T-cell (primary cell): ENCODE data around the gene AMPD3. TPM values are rescaled to one million over a fixed set of nuclear protein-coding genes. Genes with fewer than 3 reads are reported as not detected.

Source experiments
- ATAC-seq, 4 experiments: fragments of 200-7000 bp in 3 of 4; fragments of 150-1000 bp in 1 of 4; cut with Tn5 transposase; replicated peaks in 1 of 4; 1 replicate in 3 of 4; 2 replicates in 1 of 4; pipeline ENCODE4 v1.10.0; 2021; ENCODE audit warnings: moderate library complexity in 3 of 4, mild to moderate bottlenecking in 2 of 4, moderate number of reproducible peaks in 1 of 4
- CTCF ChIA-PET, 2 donors: fragments of 300-600 bp; sonication (Branson Sonifier 250); formaldehyde crosslinking; loops; one replicate each; lab custom pipeline; 2022; ENCODE audit warnings: antibody characterized with exemption in 2 of 2; lab: Charles Lee
- POLR2A ChIA-PET, 2 donors: fragments of 300-600 bp; sonication (Branson Sonifier 250); formaldehyde crosslinking; loops; one replicate each; lab custom pipeline; 2022; ENCODE audit warnings: antibody characterized with exemption in 2 of 2; lab: Charles Lee
- DNase-seq, 35 experiments: peaks; one replicate each; pipeline versions ENCODE4 v3.0.0 to v3.0.0-alpha.2; 2013 to 2023
- H3K27ac ChIP-seq: one replicate; pipeline ENCODE4 v1.5.1; 2013; ENCODE audit warnings: low read length
- H3K27me3 ChIP-seq, 2 experiments: replicated peaks in 1 of 2; 1 replicate in 1 of 2; 2 replicates in 1 of 2; pipeline versions ENCODE4 v1.6.1 to v1.7.0; 2013; ENCODE audit warnings: low read length in 1 of 2, mixed read lengths in 1 of 2; ENCODE audit not compliant: control insufficient read depth in 2 of 2, insufficient read depth in 2 of 2; ENCODE audit errors: extremely low read depth in 1 of 2
- H3K36me3 ChIP-seq, 2 donors: 1 replicate in 1 of 2; 2 replicates in 1 of 2; pipeline versions ENCODE4 v1.6.1 to v1.7.0; 2013; ENCODE audit warnings: low read length in 1 of 2; ENCODE audit not compliant: control insufficient read depth in 2 of 2, insufficient read depth in 1 of 2; ENCODE audit errors: extremely low read depth in 1 of 2
- H3K4me1 ChIP-seq, 2 experiments: 1 replicate in 1 of 2; 2 replicates in 1 of 2; pipeline versions ENCODE4 v1.6.1 to v1.7.0; 2013; ENCODE audit warnings: low read length in 2 of 2, mixed read lengths in 1 of 2; ENCODE audit not compliant: insufficient read depth in 2 of 2, control insufficient read depth in 1 of 2; ENCODE audit errors: extremely low read depth in 1 of 2
- H3K4me3 ChIP-seq, 2 donors: 1 replicate in 1 of 2; 2 replicates in 1 of 2; pipeline versions ENCODE4 v1.5.1 to v1.7.0; 2013; ENCODE audit warnings: mild to moderate bottlenecking in 2 of 2, low read length in 1 of 2, moderate library complexity in 1 of 2; ENCODE audit not compliant: control insufficient read depth in 1 of 2; ENCODE audit errors: extremely low read depth in 1 of 2
- H3K9me3 ChIP-seq: 2 replicates; pipeline ENCODE4 v1.7.0; 2013
- H3K27ac Mint-ChIP-seq, 2 donors: one replicate each; pipeline ENCODE4 v1.8.0; 2020 to 2021; ENCODE audit warnings: mild to moderate bottlenecking in 2 of 2, mixed read lengths in 2 of 2
- H3K27me3 Mint-ChIP-seq, 2 donors: one replicate each; pipeline ENCODE4 v1.8.0; 2021 to 2022; ENCODE audit warnings: mixed read lengths in 2 of 2
- H3K36me3 Mint-ChIP-seq: one replicate; pipeline ENCODE4 v1.8.0; 2021; ENCODE audit warnings: mixed read lengths
- H3K4me1 Mint-ChIP-seq, 3 donors: one replicate each; pipeline ENCODE4 v1.8.0; 2020 to 2022; ENCODE audit warnings: mixed read lengths in 3 of 3, mild to moderate bottlenecking in 1 of 3
- H3K4me3 Mint-ChIP-seq, 3 donors: one replicate each; pipeline ENCODE4 v1.8.0; 2020 to 2022; ENCODE audit warnings: mild to moderate bottlenecking in 3 of 3, mixed read lengths in 3 of 3, moderate library complexity in 3 of 3
- H3K9me3 Mint-ChIP-seq, 3 donors: one replicate each; pipeline ENCODE4 v1.8.0; 2020 to 2022; ENCODE audit warnings: mixed read lengths in 3 of 3
- WGBS: methylation state at CpG from one replicate; pipeline ENCODE4 v1.1.5; 2013; ENCODE audit warnings: missing lambda C conversion rate; ENCODE audit not compliant: insufficient coverage; 5-methylcytosine and 5-hydroxymethylcytosine counted together
- total RNA-seq, 35 experiments: library from RNA in 6 of 35; stranded (reverse) in 6 of 35; fragments of 120-200 nt in 1 of 35; gene quantifications; one replicate each; pipeline versions ENCODE4 v1.2.1 to v1.2.4 and lab custom pipeline; 2013 to 2026

AMPD3 gene
- total RNA-seq, 5 donors from 2014 or later (not counting 1 experiment from before 2014, with no cell fraction given) = 21.1 to 40.0 (median 26.0) TPM

GRCh38 chr11:10410106-10410843 is 44.8 kb upstream of the AMPD3 start:
- H3K27me3 Mint-ChIP-seq = no peaks in the 10 kb centered on the region
- ChIA-PET POLR2A (no interaction called here), CTCF (interaction anchor here (0.7 to 2.6 kb wide), 5 partner anchors 17 to 244 kb away, joined by 3 to 16 read pairs (median 5); no protein-coding TSS in a partner anchor)
- no CpG with 5 or more reads among the region's 8 CpGs for WGBS
- no peaks in the 10 kb centered on the region for H3K36me3 Mint-ChIP-seq
- Histone ChIP-seq H3K9me3 (no peaks in the 10 kb centered on the region), H3K27me3 (no peaks in the 10 kb centered on the region), H3K27ac (no peak overlapping the region), H3K36me3 (no peaks in the 10 kb centered on the region), H3K4me1 (peaks cover 15 to 30% of the 10 kb centered on the region in 2 experiments), H3K4me3 (no peak overlapping the region)
- H3K4me1 Mint-ChIP-seq = peaks cover 38 to 54% (median 42%) of the 10 kb centered on the region in 3 donors
- H3K27ac Mint-ChIP-seq = no peak overlapping the region
- DNase-seq (no peak), ATAC-seq (no peak)
- no peaks in the 10 kb centered on the region for H3K9me3 Mint-ChIP-seq
- no peak overlapping the region for H3K4me3 Mint-ChIP-seq

- Histone ChIP-seq H3K4me3 (no peak overlapping the region), H3K27ac (no peak overlapping the region), H3K27me3 (no peaks in the 10 kb centered on the region), H3K4me1 (peaks cover 15 to 32% of the 10 kb centered on the region in 2 experiments), H3K9me3 (no peaks in the 10 kb centered on the region), H3K36me3 (no peaks in the 10 kb centered on the region)
- Mint-ChIP-seq H3K36me3 (no peaks in the 10 kb centered on the region), H3K9me3 (no peaks in the 10 kb centered on the region), H3K27ac (no peak overlapping the region), H3K27me3 (no peaks in the 10 kb centered on the region), H3K4me3 (no peak overlapping the region), H3K4me1 (peaks cover 41 to 57% (median 47%) of the 10 kb centered on the region in 3 donors)
- CTCF ChIA-PET = interaction anchor here (0.6 to 2.6 kb wide), 6 partner anchors 16 to 277 kb away, joined by 3 to 16 read pairs (median 4); no protein-coding TSS in a partner anchor
- DNase-seq (no peak), ATAC-seq (no peak)
- POLR2A ChIA-PET = no interaction called here
- 100% methylated on average over 1 of the region's 2 CpGs for WGBS
Measured at GRCh38 chr11:10410844-10411200, 44.2 kb upstream of the AMPD3 start.

- CTCF ChIA-PET = interaction anchor here (0.7 to 3.3 kb wide), 4 partner anchors 8 to 242 kb away, joined by 4 to 32 read pairs (median 11); no protein-coding TSS in a partner anchor
- Histone ChIP-seq H3K36me3 (no peaks in the 10 kb centered on the region), H3K9me3 (no peaks in the 10 kb centered on the region), H3K27ac (no peak overlapping the region), H3K27me3 (no peaks in the 10 kb centered on the region), H3K4me1 (peaks cover 15 to 32% of the 10 kb centered on the region in 2 experiments), H3K4me3 (no peak overlapping the region)
- H3K4me3 Mint-ChIP-seq = no peak overlapping the region
- H3K27me3 Mint-ChIP-seq = no peaks in the 10 kb centered on the region
- POLR2A ChIA-PET = no interaction called here
- H3K36me3 Mint-ChIP-seq = no peaks in the 10 kb centered on the region
- H3K9me3 Mint-ChIP-seq = no peaks in the 10 kb centered on the region
- DNase-seq (no peak), ATAC-seq (no peak)
- peaks cover 41 to 53% (median 48%) of the 10 kb centered on the region in 3 donors for H3K4me1 Mint-ChIP-seq
- no peak overlapping the region for H3K27ac Mint-ChIP-seq
- WGBS = 92% methylated on average over 2 of the region's 3 CpGs
Measured at GRCh38 chr11:10412266-10412665, 42.8 kb upstream of the AMPD3 start.

GRCh38 chr11:10413268-10413667 is 41.8 kb upstream of the AMPD3 start:
- Mint-ChIP-seq H3K4me1 (peaks cover 36 to 48% (median 47%) of the 10 kb centered on the region in 3 donors), H3K27me3 (no peaks in the 10 kb centered on the region), H3K9me3 (no peaks in the 10 kb centered on the region), H3K4me3 (no peak overlapping the region), H3K27ac (no peak overlapping the region), H3K36me3 (no peaks in the 10 kb centered on the region)
- ATAC-seq (peak; percentile 78 to 86 (median 80)), DNase-seq (peak in 33 of 35 experiments; percentile 14 to 73 (median 36))
- Histone ChIP-seq H3K4me3 (no peak overlapping the region), H3K36me3 (no peaks in the 10 kb centered on the region), H3K27me3 (no peaks in the 10 kb centered on the region), H3K9me3 (no peaks in the 10 kb centered on the region), H3K27ac (no peak overlapping the region), H3K4me1 (peaks cover 15 to 32% of the 10 kb centered on the region in 2 experiments)
- ChIA-PET POLR2A (interaction anchor here (0.7 to 1.2 kb wide), 3 partner anchors 11 to 482 kb away, joined by 3 to 7 read pairs (median 4); no protein-coding TSS in a partner anchor), CTCF (interaction anchor here (0.6 to 3.3 kb wide), 21 partner anchors 9 to 324 kb away, joined by 3 to 32 read pairs (median 5); partner anchors contain the start of genes AMPD3 (in 1 of the 2) and RNF141 (in 1 of the 2))
- 40% methylated on average over 2 of the region's 6 CpGs for WGBS

GRCh38 chr11:10414181-10414580 is 40.9 kb upstream of the AMPD3 start:
- ChIA-PET CTCF (interaction anchor here (0.6 to 3.3 kb wide), 21 partner anchors 10 to 1373 kb away, joined by 3 to 32 read pairs (median 3); partner anchors contain the start of gene RNF141 (in 1 of the 2)), POLR2A (interaction anchor here in 1 of 2 donors (0.6 to 1.2 kb wide), 2 partner anchors 20 to 126 kb away, joined by 3 to 4 read pairs; no protein-coding TSS in a partner anchor)
- H3K27ac ChIP-seq = no peak overlapping the region
- Mint-ChIP-seq H3K36me3 (no peaks in the 10 kb centered on the region), H3K4me3 (peak overlapping the region in 1 of 3 donors; percentile 47), H3K27ac (no peak overlapping the region), H3K27me3 (no peaks in the 10 kb centered on the region), H3K9me3 (no peaks in the 10 kb centered on the region), H3K4me1 (peaks cover 31 to 41% (median 39%) of the 10 kb centered on the region in 3 donors)
- peaks cover 14 to 27% of the 10 kb centered on the region in 2 experiments for H3K4me1 ChIP-seq
- no peak for DNase-seq
- no peaks in the 10 kb centered on the region for H3K36me3 ChIP-seq
- no peak for ATAC-seq
- H3K27me3 ChIP-seq = no peaks in the 10 kb centered on the region
- H3K4me3 ChIP-seq = peak overlapping the region in 1 of 2 donors; percentile 33
- H3K9me3 ChIP-seq = no peaks in the 10 kb centered on the region
- 65% methylated on average over 5 of the region's 8 CpGs for WGBS

GRCh38 chr11:10414659-10415058 is 40.4 kb upstream of the AMPD3 start:
- peak in 3 of 4 experiments; percentile 53 to 69 (median 54) for ATAC-seq
- Histone ChIP-seq H3K27ac (no peak overlapping the region), H3K36me3 (no peaks in the 10 kb centered on the region), H3K9me3 (no peaks in the 10 kb centered on the region), H3K4me3 (peak overlapping the region in 1 of 2 donors; percentile 33), H3K4me1 (peaks cover 12 to 22% of the 10 kb centered on the region in 2 experiments), H3K27me3 (no peaks in the 10 kb centered on the region)
- ChIA-PET CTCF (interaction anchor here (0.6 to 3.3 kb wide), 14 partner anchors 10 to 1373 kb away, joined by 3 to 32 read pairs (median 3); partner anchors contain the start of gene RNF141 (in 1 of the 2)), POLR2A (interaction anchor here in 1 of 2 donors (0.6 kb wide), 1 partner anchor 19 kb away, joined by 3 read pairs; no protein-coding TSS in a partner anchor)
- DNase-seq = peak in 4 of 35 experiments; percentile 10 to 36 (median 22)
- Mint-ChIP-seq H3K27me3 (no peaks in the 10 kb centered on the region), H3K36me3 (no peaks in the 10 kb centered on the region), H3K9me3 (no peaks in the 10 kb centered on the region), H3K4me3 (peak overlapping the region in 1 of 3 donors; percentile 47), H3K4me1 (peaks cover 26 to 37% (median 35%) of the 10 kb centered on the region in 3 donors), H3K27ac (peak overlapping the region; percentile 12 to 28)
- 0% methylated on average over 6 of the region's 10 CpGs for WGBS
